ENCODE results near the gene TAOK3.
"Not testable (repeated sequence)": the region's sequence is repeated elsewhere in the genome, so short reads cannot be mapped to it uniquely, and the experiment has no call there.

The TAOK3 gene

DNA sequence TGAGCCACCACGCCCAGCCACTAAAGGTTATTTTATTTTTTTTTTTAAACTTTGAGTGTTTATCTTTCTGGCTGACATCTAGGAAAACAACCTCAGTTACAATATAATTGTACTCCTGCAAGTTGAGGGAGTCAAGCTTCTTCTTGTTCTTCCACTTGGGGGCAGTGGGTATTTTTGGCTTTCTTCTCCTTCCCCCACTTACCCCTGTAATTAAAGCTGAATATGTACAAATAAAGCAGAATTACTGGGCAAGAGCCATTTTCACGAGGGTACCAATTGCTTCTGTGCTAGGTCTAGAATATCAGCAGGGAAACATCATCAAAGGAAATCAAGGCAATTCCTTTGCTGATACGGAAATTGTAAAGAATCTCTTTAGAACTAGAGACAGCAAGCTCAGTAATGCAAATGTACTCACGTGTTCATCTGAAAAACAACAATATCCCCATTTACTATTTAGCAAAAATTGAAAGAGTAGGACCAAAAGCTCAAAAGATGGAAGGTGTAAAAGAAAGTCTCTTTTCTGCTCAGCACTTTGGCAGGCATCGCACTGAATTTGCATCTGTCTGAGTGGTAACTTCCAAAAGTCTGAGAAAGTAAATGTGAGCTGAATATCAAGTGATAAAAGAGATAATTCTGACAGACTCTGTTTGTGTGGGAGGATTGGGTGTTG is 72.8 kb downstream of the TAOK3 start:
- DNase-seq (ENCODE audit: low read depth), result no peak

DNA sequence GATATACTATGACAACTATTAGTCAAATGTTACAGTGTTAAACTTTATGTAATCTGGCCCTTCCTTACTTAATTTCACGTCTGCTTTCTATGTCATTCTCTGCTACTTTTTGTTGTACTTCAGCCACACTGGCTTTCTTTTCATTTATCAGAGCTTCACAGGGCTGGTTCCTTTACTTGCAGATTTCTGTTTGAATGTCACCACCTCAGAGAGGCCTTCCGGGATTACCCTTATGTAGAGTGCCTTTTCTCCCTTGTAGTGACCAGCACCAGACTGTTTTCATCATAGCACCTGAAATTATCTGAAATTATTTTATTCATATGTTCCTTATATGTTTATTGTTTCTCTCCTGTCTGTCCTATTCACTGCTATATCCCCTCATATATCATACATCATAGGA is 75.4 kb downstream of the TAOK3 start:
- DNase-seq (ENCODE audit: low read depth), result no peak

DNA sequence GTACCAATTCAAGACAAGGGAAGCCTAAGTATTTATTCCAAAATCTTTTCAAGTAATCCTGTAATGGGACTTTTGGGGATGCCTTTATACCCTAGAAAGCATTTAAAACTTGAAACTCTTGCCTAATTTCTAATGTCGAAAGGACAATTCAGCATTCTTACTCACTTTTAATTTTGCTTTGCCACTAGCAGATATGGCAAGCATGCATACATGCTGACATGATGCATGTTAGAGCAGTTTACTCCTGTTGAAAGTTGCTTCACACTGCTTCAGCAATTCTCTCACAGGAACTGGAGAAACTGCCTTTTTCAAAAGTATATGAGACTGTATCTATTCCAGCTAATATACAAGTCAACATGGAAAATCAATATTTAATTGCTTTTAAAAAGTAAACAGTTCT is 79.9 kb downstream of the TAOK3 start:
- no peak for DNase-seq (ENCODE audit: low read depth)

DNA sequence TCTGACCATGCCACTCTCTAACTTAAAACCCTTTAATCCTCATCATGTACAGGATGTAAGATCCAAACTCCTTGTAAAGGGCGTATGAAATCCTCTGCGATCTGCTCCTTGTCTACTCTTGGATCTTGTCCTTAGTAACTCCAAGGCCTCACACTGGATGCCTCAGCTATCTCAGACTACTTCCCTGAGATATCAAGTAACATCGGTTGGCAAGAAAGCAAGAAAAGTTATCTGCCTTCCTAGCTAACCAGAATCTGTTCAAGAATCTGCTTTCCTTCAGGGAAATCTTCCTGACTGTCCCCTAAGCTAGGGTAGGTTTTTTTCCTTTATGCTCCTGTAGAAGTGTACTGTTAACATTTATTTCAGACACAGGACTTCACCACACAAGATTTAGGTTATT is 82.6 kb downstream of the TAOK3 start:
- DNase-seq (ENCODE audit: low read depth), result no peak

DNA sequence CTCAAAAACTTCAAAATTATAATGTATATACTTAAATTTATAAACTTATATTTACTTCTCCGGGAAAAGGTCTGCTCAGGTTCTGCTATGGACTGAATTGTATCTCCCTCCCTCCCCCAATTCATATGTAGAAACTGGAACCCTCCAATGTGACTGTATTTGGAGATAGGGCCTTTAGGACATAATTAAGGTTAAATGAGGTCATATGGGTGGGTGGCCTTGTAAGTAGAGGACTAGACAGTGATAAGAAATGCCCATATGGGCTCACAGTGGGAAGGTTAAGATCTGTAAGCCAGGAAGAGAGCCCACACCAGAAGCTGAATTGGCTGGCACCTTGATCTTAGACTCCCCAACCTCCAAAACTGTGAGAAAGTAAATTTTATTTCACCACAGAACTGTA is 84.5 kb downstream of the TAOK3 start:
- no peak for DNase-seq (ENCODE audit: low read depth)

DNA sequence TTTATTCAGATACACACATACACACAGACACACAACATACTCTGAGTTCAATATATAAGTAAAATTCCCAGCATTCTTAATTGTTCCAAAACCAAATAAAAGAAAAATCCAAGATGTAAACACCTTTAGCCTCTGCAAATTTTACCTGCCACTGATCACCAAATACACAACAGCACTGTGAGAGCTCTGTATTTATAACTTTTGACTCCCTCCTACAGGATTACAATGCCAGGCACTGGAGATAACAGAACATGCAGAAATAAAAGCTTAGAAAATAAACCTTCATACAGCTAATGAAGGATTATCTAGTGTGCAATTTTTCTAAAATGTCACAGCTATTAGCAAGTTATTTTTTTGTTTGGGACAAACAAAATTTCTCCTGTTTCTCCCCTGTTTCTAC is 85.0 kb downstream of the TAOK3 start:
- DNase-seq (ENCODE audit: low read depth), result no peak

DNA sequence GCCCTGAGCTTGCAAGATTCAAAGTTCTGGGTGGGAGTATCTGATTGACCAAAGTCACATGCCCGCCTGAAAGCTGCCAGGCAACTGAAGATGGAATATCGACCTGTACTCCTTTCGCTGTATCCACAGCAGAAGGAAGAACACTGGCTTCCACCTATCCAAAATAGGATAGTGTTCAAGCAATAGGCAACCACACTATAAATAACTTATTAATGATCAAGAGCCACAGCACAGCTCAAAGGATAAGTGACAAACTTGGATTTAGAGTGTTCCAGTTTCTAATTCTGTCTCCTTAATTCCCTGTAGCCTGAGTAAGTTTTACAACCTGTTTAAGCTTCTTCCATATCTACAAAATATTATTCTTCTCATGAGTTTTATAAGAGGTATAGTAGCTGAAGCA is 89.9 kb downstream of the TAOK3 start:
- no peak for DNase-seq (ENCODE audit: low read depth)

DNA sequence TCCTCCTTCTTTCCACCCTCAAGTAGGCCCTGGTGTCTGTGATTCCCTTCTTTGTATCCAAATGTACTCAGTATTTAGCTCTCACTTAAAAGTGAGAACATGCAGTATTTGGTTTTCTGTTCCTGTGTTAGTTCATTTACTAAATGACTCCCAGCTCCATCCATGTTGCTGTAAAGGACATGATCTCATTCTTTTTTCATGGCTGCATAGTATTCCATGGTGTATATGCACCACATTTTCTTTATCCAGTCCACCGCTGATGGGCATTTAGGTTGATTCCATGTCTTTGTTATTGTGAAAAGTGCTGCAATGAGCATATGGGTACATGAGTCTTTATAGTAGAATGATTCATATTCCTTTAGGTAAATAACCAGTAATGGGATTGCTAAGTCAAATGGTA is 94.4 kb downstream of the TAOK3 start:
- DNase-seq (ENCODE audit: low read depth), result not testable (repeated sequence)

DNA sequence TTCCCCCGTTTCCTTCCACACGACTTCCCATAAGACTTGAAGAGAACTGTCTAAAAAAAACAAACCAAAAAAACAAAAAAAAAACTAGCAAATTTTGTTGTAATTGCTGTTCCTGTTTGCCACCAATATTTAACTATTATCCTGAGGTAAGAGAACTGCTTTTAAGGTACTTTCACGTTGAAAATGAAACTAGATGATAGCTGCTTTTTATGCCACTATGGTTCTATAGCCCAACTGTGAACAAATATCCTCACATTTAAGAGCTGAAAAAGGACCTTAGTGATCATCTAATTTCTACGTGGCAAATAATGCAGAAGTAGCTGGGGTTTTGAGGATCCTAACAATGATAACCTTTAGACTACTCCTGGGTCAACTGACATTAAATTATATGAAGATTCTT is 98.6 kb downstream of the TAOK3 start:
- DNase-seq (ENCODE audit: low read depth), result no peak

DNA sequence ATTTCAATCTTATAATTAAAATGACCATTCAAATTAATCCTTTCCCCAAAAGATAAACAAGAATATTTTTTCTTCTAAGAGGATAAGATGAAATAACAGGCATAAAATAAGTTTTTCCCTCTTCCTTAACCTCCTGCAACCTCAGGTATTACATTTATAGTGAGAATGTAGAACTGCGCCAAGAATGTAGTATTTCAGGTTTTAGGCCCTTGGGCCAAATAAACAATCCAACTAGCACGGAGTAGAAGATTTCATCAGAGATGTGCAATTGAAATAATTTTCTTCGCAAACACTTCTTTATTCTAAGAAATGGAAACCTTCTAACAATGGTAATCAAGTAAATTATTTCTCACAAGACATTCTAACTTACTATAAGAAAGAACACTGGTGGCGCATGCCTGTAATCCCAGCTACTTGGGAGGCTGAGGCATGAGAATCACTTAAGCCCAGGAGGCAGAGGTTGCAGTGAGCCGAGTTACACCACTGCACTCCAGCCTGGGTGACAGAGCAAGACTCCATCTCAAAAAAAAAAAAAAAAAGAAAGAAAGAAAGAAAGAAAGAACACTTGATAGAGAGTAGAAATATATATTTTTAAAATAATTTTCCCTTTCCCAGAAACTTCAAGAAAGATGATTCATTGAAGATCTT is 100.8 kb downstream of the TAOK3 start:
- no peak for DNase-seq (ENCODE audit: low read depth)

DNA sequence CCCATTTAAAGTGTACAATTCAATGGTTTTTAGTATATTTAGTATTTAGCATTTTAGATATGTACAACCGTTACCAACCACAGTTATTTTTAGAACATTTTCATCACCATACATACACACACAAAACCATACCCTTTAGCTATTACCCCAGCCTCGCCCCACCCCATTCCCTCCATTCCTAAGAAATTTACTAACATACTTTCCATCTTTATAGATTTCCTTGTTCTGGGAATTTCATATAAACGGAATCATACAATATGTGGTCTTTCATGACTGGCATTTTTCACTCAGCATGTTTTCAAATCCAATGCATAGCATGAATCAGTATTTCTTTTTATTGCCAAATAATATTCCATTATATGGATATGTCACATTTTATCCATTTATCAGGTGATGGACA is 101.5 kb downstream of the TAOK3 start:
- DNase-seq (ENCODE audit: low read depth), result no peak

DNA sequence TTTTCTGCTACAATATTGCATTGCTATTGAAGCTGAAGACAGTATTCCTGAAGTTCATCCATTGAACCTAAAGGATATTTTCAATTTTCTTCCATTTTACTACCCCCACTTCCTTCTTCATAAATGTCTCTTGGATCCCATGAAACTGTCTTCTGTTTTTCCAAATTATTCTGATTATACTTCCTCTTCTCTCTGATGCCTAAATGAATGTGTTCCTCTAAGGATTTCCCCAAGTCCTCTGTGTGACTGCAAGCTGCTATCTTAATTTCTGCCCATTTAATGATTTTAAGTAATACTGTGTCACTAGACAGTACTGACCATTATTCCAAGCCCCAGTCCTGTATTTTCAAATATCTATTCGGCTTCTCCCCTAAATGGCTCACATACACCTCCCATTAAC is 102.9 kb downstream of the TAOK3 start:
- no peak for DNase-seq (ENCODE audit: low read depth)

DNA sequence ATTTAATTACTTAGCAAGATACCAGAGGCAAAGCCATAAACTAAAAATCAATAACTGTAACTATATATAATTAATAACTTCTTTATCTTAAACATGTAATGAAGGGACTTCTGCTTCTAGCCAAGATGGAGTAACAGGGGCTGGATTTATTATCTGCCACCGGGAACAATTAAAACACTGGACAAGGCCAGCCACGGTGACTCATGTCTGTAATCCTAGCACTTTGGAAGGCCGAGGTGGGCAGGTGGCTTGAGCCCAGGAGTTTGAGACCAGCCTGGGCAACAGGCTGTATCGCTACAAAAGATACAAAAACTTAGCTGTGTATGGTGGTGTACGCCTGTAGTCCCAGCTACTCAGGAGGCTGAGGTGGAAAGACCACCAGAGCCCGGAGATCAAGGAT is 113.6 kb downstream of the TAOK3 start:
- DNase-seq (ENCODE audit: low read depth), result no peak

DNA sequence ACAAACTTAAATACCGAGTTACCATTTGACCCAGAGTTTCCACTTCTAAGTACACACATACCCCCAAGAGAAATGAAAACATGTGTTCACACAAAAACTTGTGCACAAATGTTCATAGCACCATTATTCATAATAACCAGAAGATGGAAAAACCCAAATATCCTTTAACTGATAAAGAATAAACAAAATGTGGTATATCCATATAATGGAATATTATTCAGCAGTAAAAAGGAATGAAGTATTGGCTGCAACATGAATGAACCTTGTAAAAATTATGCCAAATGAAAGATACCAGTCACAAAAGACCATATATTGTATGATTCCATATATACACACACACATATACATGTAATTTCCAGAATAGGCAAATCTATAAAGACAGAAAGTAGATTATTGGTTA is 116.4 kb downstream of the TAOK3 start:
- DNase-seq (ENCODE audit: low read depth), result no peak

DNA sequence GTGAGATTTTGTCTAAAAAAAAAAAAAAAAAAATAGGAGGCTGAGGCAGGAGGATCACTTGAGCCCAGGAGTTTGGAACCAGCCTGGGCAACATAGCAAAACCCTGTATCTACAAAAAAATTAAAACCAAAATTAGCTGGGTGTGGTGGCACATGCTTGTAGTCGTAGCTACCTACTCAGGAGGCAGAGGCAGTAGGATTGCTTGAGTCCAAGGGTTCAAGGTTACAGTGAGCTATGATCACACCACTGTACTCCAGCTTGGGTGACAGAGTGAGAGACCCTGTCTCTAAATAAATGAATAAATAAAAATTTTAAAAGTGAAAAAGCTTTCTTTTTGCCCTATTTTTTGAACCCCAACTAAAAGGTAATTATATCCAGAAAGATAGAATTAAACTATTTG is 123.2 kb downstream of the TAOK3 start:
- DNase-seq (ENCODE audit: low read depth), result no peak

DNA sequence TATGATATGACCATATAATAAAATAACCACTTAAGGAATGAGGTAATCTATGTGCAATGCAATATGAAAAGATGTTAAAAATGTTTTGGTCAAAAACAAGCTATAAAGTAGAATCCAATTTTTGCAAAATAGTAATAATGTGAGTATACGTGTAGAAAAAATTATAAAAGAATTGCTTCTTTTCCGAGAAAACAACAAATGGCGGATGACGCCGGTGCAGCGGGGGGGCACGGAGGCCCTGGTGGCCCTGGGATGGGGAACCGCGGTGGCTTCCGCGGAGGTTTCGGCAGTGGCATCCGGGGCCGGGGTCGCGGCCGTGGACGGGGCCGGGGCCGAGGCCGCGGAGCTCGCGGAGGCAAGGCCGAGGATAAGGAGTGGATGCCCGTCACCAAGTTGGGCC is 126.8 kb downstream of the TAOK3 start:
- DNase-seq (ENCODE audit: low read depth), result not testable (repeated sequence)

DNA sequence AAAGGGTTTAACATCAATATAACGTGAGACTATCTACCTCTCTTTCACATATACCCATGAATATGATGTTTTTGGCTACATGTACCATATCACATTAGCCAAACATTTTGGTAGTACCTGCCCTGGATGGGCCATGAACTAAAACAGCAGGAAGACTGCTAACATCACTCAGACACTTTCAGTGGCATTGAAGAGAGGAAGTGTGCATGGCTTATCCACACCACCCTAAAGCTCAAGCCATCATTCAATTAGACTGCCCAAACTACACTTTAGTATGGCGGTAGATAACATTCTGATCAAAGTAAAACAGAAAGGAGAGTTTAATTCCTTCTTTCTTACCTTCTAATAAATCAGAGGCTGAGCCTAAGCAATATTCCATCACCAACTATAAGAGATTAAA is 133.8 kb downstream of the TAOK3 start:
- no peak for DNase-seq (ENCODE audit: low read depth)

DNA sequence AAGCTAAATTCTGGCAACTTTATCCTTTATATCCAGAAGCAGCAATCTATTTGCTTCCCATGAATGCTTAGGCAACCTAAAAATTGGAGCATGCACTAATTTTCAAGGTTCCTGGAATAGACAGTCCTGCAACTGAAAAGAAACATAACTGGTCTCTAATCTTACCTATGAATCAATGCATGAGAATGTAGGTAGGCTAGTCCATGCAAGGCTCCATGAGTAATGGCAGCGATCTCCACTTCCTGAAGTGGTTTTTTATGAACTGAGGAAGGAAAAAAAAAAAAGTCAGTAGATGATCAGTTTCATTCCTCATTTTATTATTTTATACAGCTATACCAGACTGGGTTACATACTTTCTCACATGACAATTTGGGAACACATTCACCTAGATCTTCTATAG is 134.8 kb downstream of the TAOK3 start:
- no peak for DNase-seq (ENCODE audit: low read depth)

DNA sequence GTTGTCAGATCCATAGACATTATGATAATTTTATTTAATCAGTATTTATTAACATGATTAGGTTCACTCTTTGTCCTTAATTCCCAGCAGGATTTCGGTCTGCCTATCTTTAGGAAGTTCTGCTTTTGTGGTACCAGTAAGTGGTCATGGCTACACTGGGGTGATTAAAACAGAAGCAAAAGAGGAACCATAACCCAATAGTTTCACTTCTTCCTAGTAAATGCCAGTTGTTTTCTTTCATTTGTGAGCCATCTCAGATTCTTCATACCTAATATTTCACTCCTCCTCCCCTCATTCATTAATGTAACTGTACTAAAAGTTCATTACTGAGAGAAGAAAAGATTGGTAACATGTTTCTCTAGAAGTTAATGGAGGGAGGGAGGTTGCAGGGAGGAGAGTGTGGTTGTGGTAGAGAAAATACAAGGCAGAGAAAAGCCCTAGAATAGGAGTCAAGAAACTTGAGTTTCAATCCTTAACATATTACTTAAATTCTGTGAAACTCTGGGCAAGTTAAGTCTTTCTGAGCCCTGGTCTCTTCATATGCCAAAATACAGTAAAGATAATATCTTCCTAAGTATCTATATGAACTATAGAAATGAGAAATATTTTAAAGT is 135.5 kb downstream of the TAOK3 start:
- DNase-seq (ENCODE audit: low read depth), result no peak

DNA sequence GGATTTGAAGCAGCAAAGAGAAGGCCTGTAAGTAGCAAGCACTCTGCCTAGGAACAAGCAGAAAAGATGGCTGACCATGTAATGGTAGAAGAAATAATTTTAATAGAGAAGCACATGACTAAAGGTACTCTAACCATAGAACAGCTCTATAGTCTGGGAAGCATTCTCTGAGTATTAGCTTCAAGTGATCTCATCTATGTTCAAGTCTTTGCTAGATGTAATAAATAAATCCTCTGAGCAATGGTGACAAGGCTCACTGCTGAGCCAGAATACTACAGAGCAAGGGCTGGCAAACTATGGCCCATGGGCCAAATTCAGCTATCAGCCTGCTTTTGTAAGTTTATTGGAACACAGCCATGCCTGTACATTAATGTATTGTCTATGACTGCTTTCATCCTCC is 152.0 kb downstream of the TAOK3 start:
- DNase-seq (ENCODE audit: low read depth), result no peak

DNA sequence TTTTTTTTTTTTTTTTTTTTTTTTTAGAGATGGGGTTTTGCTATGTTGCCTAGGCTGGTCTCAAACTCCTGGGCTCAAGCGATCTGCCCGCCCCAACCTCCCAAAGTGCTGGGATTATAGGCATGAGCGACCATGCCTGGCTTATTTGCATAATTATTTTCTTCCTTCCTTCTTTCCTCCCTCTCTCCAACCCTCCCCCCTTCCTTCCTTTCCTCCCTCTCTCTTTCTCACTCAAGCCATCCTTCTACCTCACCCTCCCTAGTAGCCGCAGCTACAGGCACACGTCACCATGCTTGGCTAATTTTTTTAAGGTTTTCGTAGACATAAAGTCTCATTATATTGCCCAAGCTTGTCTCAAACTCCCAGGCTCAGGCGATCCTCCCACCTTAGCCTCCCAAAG is 152.9 kb downstream of the TAOK3 start:
- DNase-seq (ENCODE audit: low read depth), result no peak

DNA sequence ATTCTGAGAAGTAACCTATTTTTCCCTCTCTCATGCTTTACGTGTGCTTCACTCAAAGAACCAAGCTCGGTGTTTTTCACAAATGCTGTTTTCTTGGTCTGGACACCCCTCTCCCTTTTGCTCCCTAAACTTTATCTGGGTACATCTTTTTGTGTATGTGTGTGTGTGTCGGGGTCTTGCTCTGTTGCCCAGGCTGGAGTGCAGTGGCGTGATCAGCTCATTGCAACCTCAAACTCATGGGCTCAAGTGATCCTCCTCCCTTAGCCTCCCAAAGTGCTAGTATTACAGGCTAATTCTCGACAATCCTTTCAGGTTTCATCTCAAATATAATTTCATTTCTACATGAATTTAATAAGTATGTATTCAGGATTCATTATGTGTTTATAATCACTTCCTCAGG is 153.6 kb downstream of the TAOK3 start:
- no peak for DNase-seq (ENCODE audit: low read depth)

DNA sequence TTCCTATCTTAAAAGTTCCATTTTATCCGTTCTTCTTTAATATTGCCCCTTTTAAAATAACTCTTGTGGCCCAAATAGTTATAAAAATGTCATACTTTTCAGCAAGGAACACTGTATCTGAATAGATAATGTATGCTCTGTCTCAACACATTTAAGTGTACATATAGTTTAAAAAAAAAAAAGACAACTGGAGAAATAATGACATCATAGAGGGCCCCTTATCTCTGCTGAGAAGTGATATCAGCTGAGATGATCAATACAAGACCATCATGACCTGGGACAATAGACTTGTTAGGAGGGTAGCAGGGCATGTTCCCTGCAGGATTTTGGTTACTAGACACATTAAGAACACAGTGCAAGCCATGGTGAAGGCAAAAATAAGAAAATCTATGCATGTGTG is 159.3 kb downstream of the TAOK3 start:
- no peak for DNase-seq (ENCODE audit: low read depth)

DNA sequence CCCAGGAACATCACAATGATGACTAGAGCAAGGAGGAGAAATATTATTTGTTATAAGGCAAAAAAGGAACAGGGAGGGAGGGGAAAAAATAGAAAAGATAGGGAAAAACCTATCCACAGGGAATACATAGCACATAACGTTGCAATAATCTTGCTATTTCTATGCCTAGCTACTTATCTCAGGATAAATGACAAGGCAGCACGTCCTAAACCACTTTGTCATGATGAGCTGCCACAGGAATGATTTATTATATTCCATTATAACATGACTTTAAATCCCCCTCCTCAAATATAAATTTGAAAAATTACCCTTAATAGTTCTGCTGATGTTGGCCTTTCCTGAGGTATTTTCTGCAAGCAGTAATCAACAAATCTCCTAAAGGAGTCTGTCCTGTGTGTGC is 160.1 kb downstream of the TAOK3 start:
- no peak for DNase-seq (ENCODE audit: low read depth)
